B cell (primary cell): ENCODE data around the gene ST6GAL1.

Source experiments
- EZH2 ChIP-seq: IDR thresholded peaks from 2 replicates; pipeline ENCODE4 v1.6.1; 2012; ENCODE audit warnings: borderline replicate concordance, low read depth, mild to moderate bottlenecking, moderate library complexity, low read length; ENCODE audit not compliant: insufficient read depth, poor library complexity, severe bottlenecking
- TF ChIP-seq, protein P1 (sequence below): fragments of 200-600 bp; IDR thresholded peaks from one replicate; pipeline ENCODE4 v1.8.0; 2022; ENCODE audit warnings: antibody characterized with exemption, mild to moderate bottlenecking

DNA sequence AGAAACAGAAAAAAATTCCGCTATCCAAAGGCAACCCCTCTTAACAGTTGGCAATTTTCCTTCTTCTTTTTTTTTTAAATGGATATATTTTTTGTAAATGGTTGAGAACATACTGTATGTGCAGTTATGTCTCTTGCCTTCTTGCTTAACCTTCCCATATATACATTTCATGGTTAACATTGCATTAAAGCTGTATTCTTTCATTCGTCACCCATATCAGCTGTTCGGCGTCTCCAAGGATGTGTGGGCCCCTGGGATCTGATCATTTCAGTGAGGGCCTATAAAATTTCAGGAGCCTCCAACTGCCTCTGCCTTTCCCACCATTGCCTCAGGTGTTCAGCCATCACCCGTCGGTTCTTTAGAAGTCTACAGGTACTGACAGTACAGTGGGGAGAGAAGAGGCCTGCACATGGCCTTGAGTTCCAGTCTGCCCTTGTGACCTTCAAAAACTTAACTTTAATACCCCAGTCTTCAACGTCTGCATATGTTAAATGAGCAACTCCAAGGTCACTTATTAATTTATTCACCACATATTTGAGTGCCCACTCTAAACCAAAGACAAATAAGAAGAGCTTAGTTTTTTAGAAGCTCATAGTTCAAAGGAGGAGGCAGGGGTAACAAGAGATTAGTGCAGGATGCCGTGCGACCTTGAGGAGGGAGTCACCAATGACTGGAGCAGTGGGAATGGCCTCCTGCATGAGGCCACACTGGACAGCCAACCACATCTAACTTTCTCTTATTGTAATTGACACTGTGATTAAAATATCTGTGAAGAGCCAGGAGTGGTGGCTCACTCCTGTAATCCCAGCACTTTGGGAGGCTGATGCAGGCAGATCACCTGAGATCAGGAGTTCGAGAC is 6.9 kb downstream of the ST6GAL1 start:
- TF ChIP-seq, protein P1, sequence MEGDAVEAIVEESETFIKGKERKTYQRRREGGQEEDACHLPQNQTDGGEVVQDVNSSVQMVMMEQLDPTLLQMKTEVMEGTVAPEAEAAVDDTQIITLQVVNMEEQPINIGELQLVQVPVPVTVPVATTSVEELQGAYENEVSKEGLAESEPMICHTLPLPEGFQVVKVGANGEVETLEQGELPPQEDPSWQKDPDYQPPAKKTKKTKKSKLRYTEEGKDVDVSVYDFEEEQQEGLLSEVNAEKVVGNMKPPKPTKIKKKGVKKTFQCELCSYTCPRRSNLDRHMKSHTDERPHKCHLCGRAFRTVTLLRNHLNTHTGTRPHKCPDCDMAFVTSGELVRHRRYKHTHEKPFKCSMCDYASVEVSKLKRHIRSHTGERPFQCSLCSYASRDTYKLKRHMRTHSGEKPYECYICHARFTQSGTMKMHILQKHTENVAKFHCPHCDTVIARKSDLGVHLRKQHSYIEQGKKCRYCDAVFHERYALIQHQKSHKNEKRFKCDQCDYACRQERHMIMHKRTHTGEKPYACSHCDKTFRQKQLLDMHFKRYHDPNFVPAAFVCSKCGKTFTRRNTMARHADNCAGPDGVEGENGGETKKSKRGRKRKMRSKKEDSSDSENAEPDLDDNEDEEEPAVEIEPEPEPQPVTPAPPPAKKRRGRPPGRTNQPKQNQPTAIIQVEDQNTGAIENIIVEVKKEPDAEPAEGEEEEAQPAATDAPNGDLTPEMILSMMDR, result no peak
- TF ChIP-seq EZH2, result no peak
